A549 (cell line): ENCODE data around the gene ETS2. TPM values are rescaled to one million over a fixed set of nuclear protein-coding genes. Genes with fewer than 3 reads are reported as not detected.

Source experiments
- ATOH8 ChIP-seq: fragments of 250-450 bp; sonication (Bioruptor Pico); IDR thresholded peaks from 2 replicates; pipeline ENCODE4 v1.5.0; 2020; ENCODE audit warnings: low read depth, mild to moderate bottlenecking, moderate library complexity
- BCL3 ChIP-seq: fragments of >200 bp; sonication (Bioruptor Twin); formaldehyde crosslinking; IDR thresholded peaks from 3 replicates; pipeline ENCODE4 v1.6.1; 2016
- CBX2 ChIP-seq: fragments of 200-600 bp; sonication (generic); IDR thresholded peaks from 2 replicates; pipeline ENCODE4 v1.6.1; 2016; ENCODE audit warnings: low read depth, mild to moderate bottlenecking, borderline replicate concordance
- CEBPB ChIP-seq, 2 experiments: fragments of >200 bp in 1 of 2; sonication (Bioruptor Twin) in 1 of 2; formaldehyde crosslinking in 1 of 2; IDR thresholded peaks; 2 replicates each; pipeline ENCODE4 v1.6.1; 2012 to 2016
- CHD4 ChIP-seq: fragments of 200-600 bp; sonication (generic); IDR thresholded peaks from 2 replicates; pipeline ENCODE4 v1.6.1; 2016; ENCODE audit warnings: antibody characterized with exemption, mild to moderate bottlenecking, borderline replicate concordance
- ELK1 ChIP-seq: fragments of 150-350 bp; IDR thresholded peaks from 2 replicates; pipeline ENCODE4 v1.6.1; 2014; ENCODE audit warnings: low read depth, mild to moderate bottlenecking, low read length
- EP300 ChIP-seq, 2 experiments: fragments of >200 bp; sonication (Bioruptor Twin); formaldehyde crosslinking; IDR thresholded peaks; 2 replicates in 1 of 2; 3 replicates in 1 of 2; pipeline ENCODE4 v1.6.1; 2016 to 2017
- FOSL2 ChIP-seq, 2 experiments: fragments of 450-650 bp in 1 of 2; fragments of >200 bp in 1 of 2; sonication (Bioruptor Twin) in 1 of 2; formaldehyde crosslinking; IDR thresholded peaks; 2 replicates each; pipeline versions ENCODE4 v1.5.0 to v1.6.1; 2016 to 2020; ENCODE audit warnings: mild to moderate bottlenecking in 1 of 2, moderate library complexity in 1 of 2
- HOXA7 ChIP-seq: fragments of 250-450 bp; sonication (Bioruptor Pico); IDR thresholded peaks from 2 replicates; pipeline ENCODE4 v1.5.0; 2020; ENCODE audit warnings: mild to moderate bottlenecking, moderate library complexity
- JUN ChIP-seq, 2 experiments: fragments of >200 bp; sonication (Bioruptor Twin); formaldehyde crosslinking; IDR thresholded peaks; 2 replicates in 1 of 2; 3 replicates in 1 of 2; pipeline ENCODE4 v1.6.1; 2016 to 2017
- KDM1A ChIP-seq: fragments of 200-600 bp; sonication (generic); IDR thresholded peaks from 2 replicates; pipeline ENCODE4 v1.6.1; 2016; ENCODE audit warnings: low read depth, mild to moderate bottlenecking
- KDM5A ChIP-seq: fragments of 200-600 bp; sonication (generic); IDR thresholded peaks from 2 replicates; pipeline ENCODE4 v1.6.1; 2016; ENCODE audit warnings: antibody characterized with exemption, mild to moderate bottlenecking
- MAZ ChIP-seq: fragments of 150-350 bp; IDR thresholded peaks from 2 replicates; pipeline ENCODE4 v1.6.1; 2014; ENCODE audit warnings: antibody characterized with exemption, low read depth, low read length, borderline replicate concordance
- MYC ChIP-seq: IDR thresholded peaks from 2 replicates; pipeline ENCODE4 v1.6.1; 2012; ENCODE audit warnings: mild to moderate bottlenecking, inconsistent platforms, low read length, improper control_type of control experiment, borderline replicate concordance
- NFE2L2 ChIP-seq: fragments of 150-350 bp; conservative IDR thresholded peaks from 2 replicates; pipeline ENCODE4 v1.6.1; 2014; ENCODE audit warnings: low read length
- NPAS2 ChIP-seq: fragments of 250-450 bp; sonication (Bioruptor Pico); IDR thresholded peaks from 2 replicates; pipeline ENCODE4 v1.8.0; 2022; ENCODE audit warnings: mild to moderate bottlenecking, moderate library complexity, borderline replicate concordance
- RAD21 ChIP-seq, 2 experiments: fragments of >200 bp in 1 of 2; sonication (Bioruptor Twin) in 1 of 2; formaldehyde crosslinking in 1 of 2; IDR thresholded peaks in 1 of 2; conservative IDR thresholded peaks in 1 of 2; 2 replicates in 1 of 2; 3 replicates in 1 of 2; pipeline ENCODE4 v1.6.1; 2012 to 2018; ENCODE audit warnings: inconsistent platforms in 1 of 2
- RARB ChIP-seq: fragments of 250-450 bp; sonication (Bioruptor Pico); IDR thresholded peaks from 2 replicates; pipeline ENCODE4 v1.8.0; 2021; ENCODE audit warnings: mild to moderate bottlenecking, moderate library complexity
- RFX5 ChIP-seq: fragments of 450-650 bp; IDR thresholded peaks from 2 replicates; pipeline ENCODE4 v1.7.1; 2014; ENCODE audit warnings: antibody characterized with exemption, mild to moderate bottlenecking, moderate library complexity
- SMC3 ChIP-seq: fragments of >200 bp; sonication (Bioruptor Twin); formaldehyde crosslinking; IDR thresholded peaks from 3 replicates; pipeline ENCODE4 v1.6.1; 2018; ENCODE audit warnings: inconsistent platforms
- TFCP2L1 ChIP-seq: fragments of 250-450 bp; sonication (Bioruptor Pico); IDR thresholded peaks from 2 replicates; pipeline ENCODE4 v1.5.0; 2021; ENCODE audit warnings: mild to moderate bottlenecking
- TP53 ChIP-seq: fragments of 250-450 bp; sonication (Bioruptor Pico); IDR thresholded peaks from 2 replicates; pipeline ENCODE4 v1.5.0; 2021; ENCODE audit warnings: mild to moderate bottlenecking, moderate library complexity
- USF2 ChIP-seq: fragments of 450-650 bp; IDR thresholded peaks from 2 replicates; pipeline ENCODE4 v1.6.1; 2014; ENCODE audit warnings: antibody characterized with exemption
- ZC3H11A ChIP-seq: fragments of 450-650 bp; IDR thresholded peaks from 2 replicates; pipeline ENCODE4 v1.6.1; 2014; ENCODE audit warnings: antibody characterized with exemption, mild to moderate bottlenecking
- ZFP36 ChIP-seq: fragments of 450-650 bp; IDR thresholded peaks from 2 replicates; pipeline ENCODE4 v1.6.1; 2014; ENCODE audit warnings: borderline replicate concordance; ENCODE audit not compliant: partially characterized antibody
- ZSCAN20 ChIP-seq: fragments of 250-450 bp; sonication (Bioruptor Pico); IDR thresholded peaks from 2 replicates; pipeline ENCODE4 v1.8.0; 2022; ENCODE audit warnings: mild to moderate bottlenecking, moderate library complexity
- polyA plus RNA-seq, 4 experiments: library from polyadenylated mRNA; depleted of rRNA in 3 of 4; stranded (reverse); fragments of >200 nt; fragmentation: RNase III in 1 of 4; extraction: RNeasy Plus Mini Kit Qiagen cat#74134 plus additional on column Dnase treatment in 1 of 4; gene quantifications; 2 replicates in 3 of 4; 3 replicates in 1 of 4; pipeline ENCODE4 v1.2.3, GENCODE V29; 2011 to 2017

The ETS2 gene
- polyA plus RNA-seq, 2 of the 4 experiments (the other 2 are of a cell fraction): 41.6 to 45.5 TPM

GRCh38 chr21:38805328-38806152 is at the start of gene ETS2 (continued):
- no peak for TF ChIP-seq USF2
- TF ChIP-seq JUN (IDR thresholded peaks at IDR 0.05): peak; percentile 72 to 77; a peak in 4 of 5 replicates
- no peak for TF ChIP-seq ELK1
- TF ChIP-seq RAD21 (conservative IDR thresholded peaks at IDR 0.05 in 1 of 2, IDR thresholded peaks at IDR 0.05 in 1 of 2): no peak
- peak; percentile 77; the same call in 1 of the 2 replicates for TF ChIP-seq MYC
- TF ChIP-seq CBX2: no peak
- TF ChIP-seq RARB (CRISPR knock-in tag): no peak
- TF ChIP-seq NFE2L2: no peak
- TF ChIP-seq TFCP2L1 (CRISPR knock-in tag): peak; percentile 55; the same call in 1 of the 2 replicates
- no peak for TF ChIP-seq CEBPB (IDR thresholded peaks at IDR 0.05)
- no peak for TF ChIP-seq HOXA7 (CRISPR knock-in tag)
- no peak for TF ChIP-seq ZC3H11A
- no peak for TF ChIP-seq KDM5A
- no peak for TF ChIP-seq RFX5
- TF ChIP-seq ZSCAN20 (CRISPR knock-in tag): no peak
- no peak for TF ChIP-seq TP53 (CRISPR knock-in tag)
- TF ChIP-seq CHD4: no peak
- no peak for TF ChIP-seq KDM1A
- TF ChIP-seq BCL3: peak; percentile 79; the same call in 2 of the 3 replicates
- TF ChIP-seq NPAS2 (CRISPR knock-in tag): no peak
- TF ChIP-seq ZFP36: no peak
- no peak; a peak in 1 of 5 replicates for TF ChIP-seq EP300 (IDR thresholded peaks at IDR 0.05)
- TF ChIP-seq ATOH8: no peak
- 0 out of 2 replicates have a peak, but pooled peaks have one; percentile 52 for TF ChIP-seq MAZ
- TF ChIP-seq SMC3: no peak
- no peak for TF ChIP-seq FOSL2 (IDR thresholded peaks at IDR 0.05)
- no peak for TF ChIP-seq FOSL2 (CRISPR knock-in tag; IDR thresholded peaks at IDR 0.05)
